ENCODE results near the gene DAGLA.
"Not testable (repeated sequence)": the region's sequence is repeated elsewhere in the genome, so short reads cannot be mapped to it uniquely, and the experiment has no call there.

The DAGLA gene, protein sequence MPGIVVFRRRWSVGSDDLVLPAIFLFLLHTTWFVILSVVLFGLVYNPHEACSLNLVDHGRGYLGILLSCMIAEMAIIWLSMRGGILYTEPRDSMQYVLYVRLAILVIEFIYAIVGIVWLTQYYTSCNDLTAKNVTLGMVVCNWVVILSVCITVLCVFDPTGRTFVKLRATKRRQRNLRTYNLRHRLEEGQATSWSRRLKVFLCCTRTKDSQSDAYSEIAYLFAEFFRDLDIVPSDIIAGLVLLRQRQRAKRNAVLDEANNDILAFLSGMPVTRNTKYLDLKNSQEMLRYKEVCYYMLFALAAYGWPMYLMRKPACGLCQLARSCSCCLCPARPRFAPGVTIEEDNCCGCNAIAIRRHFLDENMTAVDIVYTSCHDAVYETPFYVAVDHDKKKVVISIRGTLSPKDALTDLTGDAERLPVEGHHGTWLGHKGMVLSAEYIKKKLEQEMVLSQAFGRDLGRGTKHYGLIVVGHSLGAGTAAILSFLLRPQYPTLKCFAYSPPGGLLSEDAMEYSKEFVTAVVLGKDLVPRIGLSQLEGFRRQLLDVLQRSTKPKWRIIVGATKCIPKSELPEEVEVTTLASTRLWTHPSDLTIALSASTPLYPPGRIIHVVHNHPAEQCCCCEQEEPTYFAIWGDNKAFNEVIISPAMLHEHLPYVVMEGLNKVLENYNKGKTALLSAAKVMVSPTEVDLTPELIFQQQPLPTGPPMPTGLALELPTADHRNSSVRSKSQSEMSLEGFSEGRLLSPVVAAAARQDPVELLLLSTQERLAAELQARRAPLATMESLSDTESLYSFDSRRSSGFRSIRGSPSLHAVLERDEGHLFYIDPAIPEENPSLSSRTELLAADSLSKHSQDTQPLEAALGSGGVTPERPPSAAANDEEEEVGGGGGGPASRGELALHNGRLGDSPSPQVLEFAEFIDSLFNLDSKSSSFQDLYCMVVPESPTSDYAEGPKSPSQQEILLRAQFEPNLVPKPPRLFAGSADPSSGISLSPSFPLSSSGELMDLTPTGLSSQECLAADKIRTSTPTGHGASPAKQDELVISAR

DNA sequence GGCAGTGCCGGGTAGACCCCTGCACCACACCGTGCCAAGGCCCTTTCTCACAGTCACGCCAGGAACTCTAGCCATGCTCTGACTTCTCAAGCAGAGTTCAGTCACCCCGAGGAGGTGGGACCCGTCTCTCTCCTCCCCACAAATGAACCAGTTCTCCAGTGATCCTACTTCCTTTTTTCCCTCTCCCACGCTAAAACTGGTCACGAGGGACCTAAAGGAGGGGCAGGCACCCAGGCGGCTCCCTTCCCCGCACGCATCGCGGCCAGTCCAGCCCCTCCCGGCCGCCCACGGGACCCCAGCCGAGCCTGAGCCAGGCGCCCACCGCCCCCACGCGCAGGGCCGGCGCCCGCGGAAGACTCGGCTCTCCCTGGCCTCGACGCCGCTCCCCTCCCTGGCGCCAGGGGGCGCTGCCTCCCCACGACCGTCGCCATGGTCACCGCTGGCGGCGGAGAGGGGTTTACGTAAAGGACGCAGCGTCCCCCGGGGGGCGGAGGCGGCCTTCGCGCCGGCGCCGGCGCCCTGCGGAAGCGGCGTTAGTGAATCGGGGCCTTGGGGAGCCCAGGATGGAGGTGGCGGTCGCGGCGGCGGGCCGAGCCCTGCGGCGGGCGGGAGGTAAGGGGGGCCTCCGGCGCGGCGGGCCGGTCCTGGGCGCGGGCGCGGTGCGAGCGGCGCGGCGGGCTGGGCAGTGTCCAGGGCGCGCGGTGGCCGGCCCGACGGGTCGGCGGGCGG, at the start of gene DAGLA:
Gene DAGLA, plus strand, starts transcription at position 499 of the 729 bp plus-strand sequence. CDS start 39,765 bp downstream, outside the sequence.
- peak; percentile 52 to 68 for DNase-seq (ENCODE audit: low read depth in 2 of 2)

DNA sequence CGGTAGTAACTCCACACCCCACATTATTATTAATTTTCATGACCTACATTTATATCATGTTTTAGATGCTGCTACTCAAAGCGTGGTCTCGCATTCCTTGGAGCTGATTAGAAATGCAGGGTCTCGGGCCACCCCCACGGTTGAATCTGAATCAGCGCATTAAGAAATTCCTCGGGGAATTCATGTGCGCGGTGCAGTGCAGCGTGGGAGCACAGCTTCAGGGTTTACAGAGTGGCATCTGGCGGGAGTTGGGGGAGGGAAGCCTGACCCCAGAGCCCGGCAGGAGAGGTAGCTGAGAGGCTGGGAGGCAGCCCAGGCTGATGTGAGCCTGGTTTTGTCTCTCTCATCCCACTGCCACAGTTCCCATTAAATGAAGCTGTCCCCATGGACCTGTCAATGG, 48.1 kb upstream of the DAGLA start:
- DNase-seq (ENCODE audit: low read depth in 2 of 2): no peak

DNA sequence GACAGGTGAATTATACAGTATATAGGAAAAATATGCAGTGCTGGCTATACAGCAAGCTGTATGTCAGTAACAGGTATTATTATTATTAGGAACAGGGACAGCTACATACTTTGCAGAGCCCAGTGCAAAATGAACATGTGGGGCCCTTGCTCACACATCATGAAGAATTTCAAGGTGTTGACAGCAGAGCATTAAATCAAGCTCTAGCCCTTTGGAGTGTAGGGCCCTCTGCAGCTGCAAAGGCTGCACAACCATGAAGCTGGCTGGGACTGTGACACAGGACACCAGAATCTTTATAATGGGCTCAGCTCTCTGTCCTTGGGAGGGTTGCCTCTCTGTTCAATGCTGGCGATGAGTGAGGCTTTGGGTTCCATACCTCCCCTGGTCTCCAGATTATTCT, 44.9 kb upstream of the DAGLA start:
- no peak for DNase-seq (ENCODE audit: low read depth in 2 of 2)

DNA sequence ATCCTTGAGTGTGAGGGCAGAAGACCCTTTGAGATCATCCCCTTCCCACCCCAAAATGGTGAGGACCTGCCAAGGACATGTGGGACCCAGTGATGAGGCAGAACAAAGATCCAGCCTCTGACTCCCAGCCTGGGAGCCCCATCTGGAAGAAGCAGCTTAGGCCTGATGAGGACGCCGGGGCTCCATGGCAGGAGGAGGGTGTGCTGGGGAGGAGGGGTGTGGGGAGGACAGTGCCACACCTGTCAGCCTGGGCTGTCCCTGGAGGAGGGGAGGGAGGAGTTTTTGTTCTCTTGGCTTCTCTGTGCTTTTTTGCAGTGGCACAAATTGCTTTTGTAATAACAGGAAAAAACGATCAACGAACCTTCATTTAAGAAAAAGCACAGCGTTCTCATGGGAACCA, 44.4 kb upstream of the DAGLA start:
- no peak for DNase-seq (ENCODE audit: low read depth in 2 of 2)

DNA sequence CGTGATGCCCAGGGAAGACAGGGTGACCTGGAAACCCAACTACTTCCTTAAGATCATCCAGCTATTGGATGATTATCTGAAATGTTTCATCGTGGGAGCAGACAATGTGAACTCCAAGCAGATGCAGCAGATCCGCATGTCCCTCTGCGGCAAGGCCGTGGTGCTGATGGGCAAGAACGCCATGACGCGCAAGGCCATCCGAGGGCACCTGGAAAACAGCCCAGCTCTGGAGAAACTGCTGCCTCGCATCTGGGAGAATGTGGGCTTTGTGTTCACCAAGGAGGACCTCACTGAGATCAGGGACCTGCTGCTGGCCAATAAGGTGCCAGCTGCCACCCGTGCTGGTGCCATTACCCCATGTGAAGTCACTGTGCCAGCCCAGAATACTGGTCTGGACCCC, 43.5 kb upstream of the DAGLA start:
- DNase-seq (ENCODE audit: low read depth in 2 of 2): no peak

DNA sequence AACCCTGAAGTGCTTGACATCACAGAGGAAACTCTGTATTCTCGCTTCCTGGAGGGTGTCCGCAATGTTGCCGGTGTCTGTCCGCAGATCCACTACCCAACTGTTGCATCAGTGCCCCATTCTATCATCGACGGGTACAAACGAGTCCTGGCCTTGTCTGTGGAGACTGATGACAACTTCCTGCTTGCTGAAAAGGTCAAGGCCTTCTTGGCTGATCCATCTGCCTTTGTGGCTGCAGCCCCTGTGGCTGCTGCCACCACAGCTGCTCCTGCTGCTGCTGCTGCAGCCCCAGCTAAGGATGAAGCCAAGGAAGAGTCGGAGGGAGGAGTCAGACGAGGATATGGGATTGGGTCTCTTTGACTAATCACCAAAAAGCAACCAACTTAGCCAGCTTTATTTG, 42.9 kb upstream of the DAGLA start:
- no peak for DNase-seq (ENCODE audit: low read depth in 2 of 2)

DNA sequence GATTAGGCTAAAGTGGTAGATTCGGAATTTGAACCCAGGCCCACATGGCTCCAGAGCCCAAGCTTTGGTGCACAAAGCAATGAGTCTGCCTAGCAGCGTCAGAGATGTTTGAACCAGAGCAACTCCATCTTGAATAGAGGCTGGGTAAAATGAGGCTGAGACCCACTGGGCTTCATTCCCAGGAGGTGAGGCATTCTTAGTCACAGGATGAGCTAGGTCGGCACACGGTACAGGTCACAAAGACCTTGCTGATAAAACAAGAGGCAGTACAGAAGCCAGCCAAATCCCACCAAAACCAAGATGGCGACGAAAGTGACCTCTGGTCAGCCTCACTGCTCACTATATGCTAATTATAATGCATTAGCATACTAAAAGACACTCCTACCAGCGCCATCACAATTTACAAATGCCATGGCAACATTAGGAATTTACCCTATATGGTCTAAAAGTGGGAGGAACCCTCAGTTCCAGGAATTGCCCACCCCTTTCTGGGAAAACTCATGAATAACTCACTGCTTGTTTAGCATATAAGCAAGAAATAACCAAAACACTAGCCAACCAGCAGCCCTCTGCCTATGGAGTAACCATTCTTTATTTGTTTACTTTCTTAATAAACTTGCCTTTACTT, 40.3 kb upstream of the DAGLA start:
- no peak for DNase-seq (ENCODE audit: low read depth in 2 of 2)

DNA sequence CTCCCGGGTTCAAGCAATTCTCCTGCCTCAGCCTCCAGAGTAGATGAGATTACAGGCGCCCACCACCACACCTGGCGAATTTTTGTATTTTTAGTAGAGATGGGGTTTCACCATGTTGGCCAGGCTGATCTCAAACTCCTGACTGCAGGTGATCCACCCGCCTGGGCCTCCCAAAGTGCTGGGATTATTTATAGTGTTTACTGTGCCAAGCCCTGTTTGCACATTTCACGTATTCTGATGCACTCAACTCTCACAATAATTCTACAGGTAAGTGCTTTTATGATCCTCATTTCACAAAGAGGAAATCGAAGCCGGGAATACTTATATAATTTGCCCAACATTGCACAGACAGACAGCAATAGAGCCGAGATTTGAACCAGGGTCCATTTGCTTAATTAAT, 38.0 kb upstream of the DAGLA start:
- DNase-seq (ENCODE audit: low read depth in 2 of 2): no peak

DNA sequence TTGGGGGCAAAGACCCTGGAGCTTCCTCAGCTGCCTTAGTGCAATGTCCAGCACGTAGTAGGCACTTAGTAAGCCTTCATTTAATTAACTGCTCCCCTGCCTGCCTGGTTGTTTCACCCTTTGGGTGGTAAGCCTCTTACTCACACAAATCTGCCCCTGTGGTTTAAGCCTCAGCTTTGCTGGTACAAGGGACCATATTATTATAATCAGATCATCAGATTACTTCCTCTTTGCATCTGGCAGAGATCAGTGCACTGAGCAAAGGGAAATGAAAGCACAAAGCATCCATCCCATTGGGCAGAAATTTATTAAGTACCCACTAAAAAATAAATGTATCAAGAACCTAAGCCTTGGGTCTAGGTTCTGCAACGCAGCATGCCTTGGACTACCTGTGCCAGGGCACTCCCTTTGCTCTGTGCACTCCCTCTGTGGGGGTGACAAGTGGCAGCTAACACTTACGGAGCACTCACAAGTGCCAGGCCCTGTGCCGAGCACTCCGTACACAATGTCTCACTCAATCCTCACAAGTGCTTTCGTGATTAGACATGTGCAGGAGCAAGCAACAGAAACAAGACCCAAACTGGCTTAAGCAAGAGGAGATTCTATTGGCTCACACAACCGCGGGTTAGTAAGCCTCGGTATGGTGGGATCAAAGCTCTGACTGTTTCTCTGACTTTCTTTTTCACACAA, 34.9 kb upstream of the DAGLA start:
- no peak for DNase-seq (ENCODE audit: low read depth in 2 of 2)

DNA sequence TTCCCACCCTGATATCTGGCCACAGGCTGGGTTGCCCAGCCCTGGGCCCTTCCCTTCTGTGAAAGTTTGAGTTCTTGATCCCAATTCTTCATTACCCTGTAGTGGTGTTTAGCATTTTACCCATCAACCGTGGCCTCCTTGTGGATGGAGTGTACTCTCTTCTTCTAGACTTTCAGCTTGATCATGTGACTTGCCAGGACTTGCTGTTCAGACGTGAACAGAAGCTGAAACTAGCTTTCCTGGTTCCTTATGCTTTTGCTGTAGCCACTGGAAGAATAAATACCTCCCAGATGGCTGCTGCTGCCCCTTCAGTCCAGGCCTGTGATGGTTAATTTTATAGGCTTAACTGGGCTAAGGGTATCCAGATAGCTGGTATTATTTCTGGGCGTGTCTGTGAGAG, 32.7 kb upstream of the DAGLA start:
- DNase-seq (ENCODE audit: low read depth in 2 of 2): no peak

DNA sequence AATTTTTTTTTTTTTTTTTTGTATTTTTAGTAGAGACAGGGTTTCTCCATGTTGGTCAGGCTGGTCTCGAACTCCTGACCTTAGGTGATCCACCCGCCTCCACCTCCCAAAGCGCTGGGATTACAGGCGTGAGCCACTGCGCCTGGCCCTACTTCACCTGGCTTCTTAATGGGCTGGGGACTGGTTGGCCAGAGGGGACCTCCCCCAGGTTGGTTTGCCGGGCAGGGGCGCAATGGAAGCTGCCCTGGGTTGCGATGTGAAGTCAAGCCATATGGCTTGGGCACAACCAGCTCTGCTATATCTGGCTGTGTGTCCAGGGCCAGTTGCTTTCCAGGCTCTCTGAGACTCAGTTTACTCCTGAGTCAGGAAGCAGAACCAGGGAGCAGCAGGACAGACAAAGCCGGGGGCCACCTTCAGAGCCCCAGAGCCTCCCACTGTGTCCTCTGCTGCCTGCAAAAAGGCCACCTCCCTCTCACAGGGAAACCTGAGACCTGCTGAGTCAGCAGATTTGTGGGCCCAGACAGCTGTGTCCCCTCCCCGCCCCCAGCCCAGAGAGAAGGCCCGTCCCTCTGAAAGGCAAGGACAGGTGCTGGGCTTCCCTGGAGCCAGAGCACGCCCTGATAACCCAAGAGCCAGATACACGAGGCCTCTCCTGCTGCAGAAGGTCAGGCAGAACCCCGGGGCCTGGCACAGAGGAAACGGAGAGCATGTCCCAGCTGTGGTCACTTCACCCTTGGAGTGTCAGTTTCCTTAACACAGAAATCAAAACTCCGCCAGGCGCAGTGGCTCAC, 29.2 kb upstream of the DAGLA start:
- no peak for DNase-seq (ENCODE audit: low read depth in 2 of 2)

DNA sequence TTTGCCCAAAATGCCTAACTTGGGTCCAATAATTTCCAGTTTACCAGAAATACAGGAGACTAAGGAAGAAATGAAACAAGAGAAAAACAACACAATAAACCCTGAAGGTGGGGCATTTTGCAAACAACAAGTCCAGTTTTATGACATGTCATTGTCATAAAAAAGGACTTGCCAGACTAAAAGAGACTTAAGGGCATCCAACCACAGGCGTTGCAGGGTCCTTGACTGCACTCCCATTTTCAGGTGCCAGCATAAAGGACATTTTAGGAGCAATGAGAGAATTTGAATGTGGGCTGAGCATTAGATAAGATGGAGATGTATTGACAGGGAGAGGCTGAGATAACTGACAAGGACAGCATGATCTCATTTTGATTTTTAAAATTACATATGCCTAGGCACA, 28.1 kb upstream of the DAGLA start:
- DNase-seq (ENCODE audit: low read depth in 2 of 2): no peak

DNA sequence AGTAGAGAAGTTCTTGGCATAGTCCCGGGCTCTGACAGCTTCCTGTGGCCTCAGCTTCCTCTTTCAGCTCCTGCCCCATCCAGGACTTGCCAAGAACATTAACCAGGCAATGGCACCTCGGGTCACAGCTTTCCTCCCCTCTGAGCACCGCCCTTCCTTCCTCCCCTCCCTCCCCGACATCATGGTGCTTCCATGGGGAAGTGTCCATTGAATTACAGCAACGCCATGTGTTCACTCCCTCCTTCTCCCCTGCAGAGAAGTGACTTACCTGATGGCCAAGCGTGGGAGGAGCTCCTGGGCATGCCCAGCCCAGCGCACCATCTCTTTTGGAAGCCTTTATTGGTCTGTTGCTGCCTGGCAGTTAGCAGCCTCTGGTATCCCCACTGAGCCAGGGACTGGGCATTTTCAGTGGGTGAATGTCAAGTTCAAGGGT, 25.8 kb upstream of the DAGLA start:
- no peak for DNase-seq (ENCODE audit: low read depth in 2 of 2)

DNA sequence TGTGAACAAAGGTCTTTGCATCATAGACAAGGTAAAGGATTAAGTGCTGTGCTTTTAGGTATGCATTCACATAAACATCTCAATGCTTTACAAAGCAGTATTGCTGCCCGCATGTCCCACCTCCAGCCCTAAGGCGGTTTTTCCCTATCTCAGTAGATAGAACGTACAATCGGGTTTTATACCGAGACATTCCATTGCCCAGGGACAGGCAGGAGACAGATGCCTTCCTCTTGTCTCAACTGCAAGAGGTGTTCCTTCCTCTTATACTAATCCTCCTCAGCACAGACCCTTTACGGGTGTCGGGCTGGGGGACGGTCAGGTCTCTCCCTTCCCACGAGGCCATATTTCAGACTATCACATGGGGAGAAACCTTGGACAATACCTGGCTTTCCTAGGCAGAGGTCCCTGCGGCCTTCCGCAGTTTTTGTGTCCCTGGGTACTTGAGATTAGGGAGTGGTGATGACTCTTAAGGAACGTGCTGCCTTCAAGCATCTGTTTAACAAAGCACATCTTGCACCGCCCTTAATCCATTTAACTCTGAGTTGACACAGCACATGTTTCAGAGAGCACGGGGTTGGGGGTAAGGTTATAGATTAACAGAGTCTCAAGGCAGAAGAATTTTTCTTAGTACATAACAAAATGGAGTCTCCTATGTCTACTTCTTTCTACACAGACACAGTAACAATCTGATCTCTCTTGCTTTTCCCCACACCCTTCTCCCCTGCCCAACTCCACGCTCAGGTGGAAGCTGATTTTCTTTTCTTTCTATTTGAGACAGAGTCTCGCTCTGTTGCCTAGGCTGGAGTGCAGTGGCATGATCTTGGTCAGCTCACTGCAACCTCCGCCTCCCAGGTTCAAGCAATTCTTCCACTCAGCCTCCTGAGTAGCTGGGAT, 24.7 kb upstream of the DAGLA start:
- not testable (repeated sequence) for DNase-seq (ENCODE audit: low read depth in 2 of 2)

DNA sequence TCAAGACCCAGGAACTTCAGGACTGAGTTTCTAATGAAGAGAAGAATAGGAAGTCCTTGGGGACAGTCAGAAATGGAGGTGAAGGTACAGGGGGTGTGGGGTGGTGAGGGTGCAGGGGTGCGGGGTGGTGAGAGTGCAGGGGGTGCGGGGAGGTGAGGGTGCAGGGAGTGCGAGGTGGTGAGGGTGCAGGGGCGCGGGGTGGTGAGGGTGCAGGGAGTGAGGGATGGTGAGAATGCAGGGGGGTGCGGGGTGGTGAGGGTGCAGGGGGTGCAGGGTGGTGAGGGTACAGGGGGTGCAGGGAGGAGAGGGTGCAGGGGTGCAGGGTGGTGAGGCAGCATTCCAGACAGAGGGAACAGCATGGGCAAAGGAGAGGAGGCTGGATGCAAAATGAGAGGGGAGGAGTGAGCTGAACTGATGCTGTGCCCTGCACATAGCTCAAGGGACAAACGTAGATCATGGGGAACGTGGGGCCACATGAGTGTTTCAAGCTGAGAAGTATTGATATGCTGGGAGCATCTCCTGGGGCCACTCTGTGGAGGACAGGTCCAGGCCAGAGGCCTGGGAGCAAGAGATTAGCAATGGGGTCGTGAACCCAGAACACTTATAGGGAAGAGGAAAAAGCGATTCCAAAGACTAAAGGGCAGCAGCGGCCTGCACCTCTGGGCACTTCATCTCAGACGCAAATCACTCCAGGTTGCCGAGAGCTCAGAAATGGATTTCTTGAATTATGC, 23.7 kb upstream of the DAGLA start:
- DNase-seq (ENCODE audit: low read depth in 2 of 2): no peak

DNA sequence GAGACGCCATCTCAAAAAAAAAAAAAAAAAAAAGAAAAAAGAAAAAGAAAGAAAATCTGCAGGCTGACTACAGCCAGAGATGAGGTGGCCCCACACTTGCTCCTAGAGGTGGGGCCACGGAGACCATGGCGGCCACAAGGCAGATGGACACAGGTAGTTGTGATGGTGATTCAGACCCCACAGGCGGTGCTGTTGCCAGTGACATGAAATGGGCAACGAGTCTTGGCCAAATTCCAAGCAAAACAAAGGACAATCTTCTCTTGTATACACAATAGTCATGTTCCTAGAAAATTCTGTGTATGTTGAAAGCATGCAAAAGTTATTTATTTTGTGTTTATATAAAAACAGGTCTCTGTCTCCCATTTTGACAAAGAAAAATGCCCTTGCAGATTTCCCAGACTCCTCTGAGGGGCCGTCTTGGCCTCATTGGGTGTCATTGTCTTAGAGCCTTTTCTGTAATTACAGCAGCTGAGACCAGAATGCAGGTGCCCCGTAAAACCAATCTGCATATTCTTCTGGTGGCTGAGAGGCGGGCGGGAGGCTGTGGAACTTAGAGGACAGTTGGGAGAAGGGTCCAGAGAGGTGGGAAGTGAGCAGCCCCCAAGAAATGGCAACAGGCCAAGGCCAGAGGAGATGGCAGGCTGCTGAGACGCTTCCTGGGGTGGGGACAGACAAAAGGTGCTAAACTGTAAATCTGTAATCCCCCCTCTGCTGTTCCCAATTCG, 22.5 kb upstream of the DAGLA start:
- no peak for DNase-seq (ENCODE audit: low read depth in 2 of 2)

DNA sequence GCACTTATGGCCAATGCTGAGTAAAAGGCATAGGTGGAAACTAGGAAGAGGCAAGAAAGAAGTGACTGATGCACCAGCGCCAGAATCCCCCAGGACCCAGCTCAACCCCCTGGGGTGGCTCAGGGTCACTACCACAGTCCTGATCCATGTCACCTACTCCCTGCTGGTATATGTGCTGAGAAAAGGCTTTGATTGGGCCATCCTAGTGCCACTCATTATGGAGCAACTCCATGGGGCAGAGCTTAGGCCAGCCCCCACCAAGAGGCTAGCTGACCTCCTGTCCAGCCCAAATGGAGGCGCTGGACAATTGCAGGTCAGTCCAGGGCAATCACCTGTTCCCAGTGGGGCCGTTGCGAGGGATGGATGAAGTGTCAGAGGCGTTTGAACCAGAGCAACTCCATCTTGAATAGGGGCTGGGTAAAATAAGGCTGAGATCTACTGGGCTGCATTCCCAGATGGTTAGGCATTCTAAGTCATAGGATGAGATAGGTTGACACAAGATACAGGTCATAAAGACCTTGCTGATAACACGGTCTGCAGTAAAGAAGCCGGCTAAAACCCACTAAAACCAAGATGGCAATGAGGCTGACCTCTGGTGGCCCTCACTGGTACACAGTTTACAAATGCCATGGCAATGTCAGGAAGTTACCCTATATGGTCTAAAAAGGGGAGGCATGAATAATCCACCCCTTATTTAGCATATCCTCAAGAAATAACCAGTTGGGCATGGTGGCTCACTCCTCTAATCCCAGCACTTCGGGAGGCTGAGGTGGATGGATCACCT, 20.6 kb upstream of the DAGLA start:
- DNase-seq (ENCODE audit: low read depth in 2 of 2): no peak
